GM18526 (cell line): ENCODE measurements around the gene CLSTN2.

Experiments
- POLR2A ChIP-seq: IDR thresholded peaks from 3 replicates; pipeline ENCODE4 v1.6.1; 2011; ENCODE audit not compliant: insufficient read length; ENCODE audit errors: extremely low read depth

The CLSTN2 gene

GRCh38 chr3:140185375-140185774 lies 250.4 kb downstream of the CLSTN2 start:
- no peak for TF ChIP-seq POLR2A

DNA sequence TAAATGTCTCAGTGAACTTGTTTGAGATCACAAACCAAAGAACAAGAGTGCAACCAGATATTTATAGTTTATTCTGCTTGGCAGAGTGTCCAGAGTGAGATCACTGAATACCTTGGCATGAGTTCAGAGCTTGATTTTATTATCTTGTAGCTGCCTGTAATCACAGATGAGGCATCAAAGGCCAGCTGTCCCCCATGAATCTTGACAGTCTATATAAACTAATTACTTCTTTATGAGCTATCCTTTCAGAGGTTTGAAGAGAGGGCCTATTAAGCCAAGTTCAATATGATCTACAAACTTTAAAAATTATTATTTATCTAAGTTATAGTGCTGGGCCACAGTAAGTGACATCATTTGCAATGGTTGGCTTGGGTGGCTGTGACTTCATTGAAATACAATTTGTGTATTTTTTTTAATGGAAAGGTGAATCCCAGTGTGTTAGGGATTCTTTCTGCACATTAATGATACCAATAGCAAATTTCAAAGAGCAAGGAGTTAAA lies 251.5 kb downstream of the CLSTN2 start:
- no peak for TF ChIP-seq POLR2A

- TF ChIP-seq POLR2A, result no peak
Measured at GRCh38 chr3:140187028-140187427, 252.0 kb downstream of the CLSTN2 start.

- no peak for TF ChIP-seq POLR2A
Measured at GRCh38 chr3:140187656-140188221, 252.8 kb downstream of the CLSTN2 start.

DNA sequence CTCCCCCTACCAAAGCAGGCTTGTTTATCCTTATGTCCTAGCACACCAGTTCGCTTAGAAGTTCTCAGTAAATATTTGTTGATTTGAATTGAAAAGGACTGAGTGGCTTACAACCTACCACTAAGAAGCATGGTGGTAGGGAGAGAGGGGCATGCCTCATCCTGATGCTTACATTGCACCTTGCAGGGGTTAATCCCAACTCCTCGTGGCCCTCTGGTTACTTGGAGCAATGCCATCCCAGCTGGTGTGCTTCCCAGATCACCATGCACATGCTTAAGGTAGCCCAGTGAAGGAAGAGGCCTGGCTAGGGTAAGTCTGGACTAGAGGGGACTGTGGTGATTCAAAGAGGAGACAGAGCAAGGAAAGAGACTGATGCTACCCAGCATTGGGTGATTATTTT lies 253.3 kb downstream of the CLSTN2 start:
- no peak for TF ChIP-seq POLR2A

- no peak for TF ChIP-seq POLR2A
Measured at GRCh38 chr3:140189267-140189666, 254.3 kb downstream of the CLSTN2 start.

GRCh38 chr3:140189976-140190375 lies 255.0 kb downstream of the CLSTN2 start:
- no peak for TF ChIP-seq POLR2A

GRCh38 chr3:140196970-140197369 lies 262.0 kb downstream of the CLSTN2 start:
- no peak for TF ChIP-seq POLR2A

DNA sequence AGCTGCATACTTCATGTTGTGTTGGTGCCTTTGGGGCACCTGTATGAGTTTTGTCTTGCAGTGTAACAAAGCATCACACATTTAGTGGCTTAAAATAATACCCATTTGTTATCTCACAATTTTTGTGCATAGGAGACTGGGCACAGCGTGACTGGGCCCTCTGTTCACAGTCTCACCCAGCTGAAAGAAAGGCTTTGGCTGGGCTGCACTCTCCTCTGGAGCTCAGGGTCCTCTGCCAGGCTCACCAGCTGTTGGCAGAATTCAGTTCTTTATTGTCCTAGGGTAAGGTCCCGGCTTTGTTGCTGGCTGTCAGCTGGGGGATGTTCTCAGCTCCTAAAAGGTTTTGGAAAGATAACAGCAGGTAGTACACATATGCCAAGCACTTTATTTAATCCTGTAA lies 263.3 kb downstream of the CLSTN2 start:
- TF ChIP-seq POLR2A, result no peak

DNA sequence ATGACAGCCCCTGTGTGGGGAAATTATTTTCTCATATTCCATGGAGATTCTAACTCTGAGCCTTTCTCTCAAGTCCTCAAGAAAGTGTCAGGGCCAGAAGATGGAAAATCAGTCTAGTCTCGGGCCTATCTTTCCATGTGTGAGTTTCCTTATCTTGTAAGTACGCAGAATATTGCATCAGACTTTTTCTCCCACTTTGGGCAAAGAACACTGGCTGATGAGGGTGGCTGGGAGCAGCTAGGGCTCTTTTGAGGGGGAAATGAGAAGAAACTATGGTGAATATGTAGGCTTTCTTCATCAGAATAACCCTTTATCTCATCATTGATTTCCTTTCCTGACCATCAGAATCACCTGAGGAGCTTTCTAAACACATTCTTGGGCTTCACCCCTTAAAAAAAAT lies 264.0 kb downstream of the CLSTN2 start:
- TF ChIP-seq POLR2A, result no peak

DNA sequence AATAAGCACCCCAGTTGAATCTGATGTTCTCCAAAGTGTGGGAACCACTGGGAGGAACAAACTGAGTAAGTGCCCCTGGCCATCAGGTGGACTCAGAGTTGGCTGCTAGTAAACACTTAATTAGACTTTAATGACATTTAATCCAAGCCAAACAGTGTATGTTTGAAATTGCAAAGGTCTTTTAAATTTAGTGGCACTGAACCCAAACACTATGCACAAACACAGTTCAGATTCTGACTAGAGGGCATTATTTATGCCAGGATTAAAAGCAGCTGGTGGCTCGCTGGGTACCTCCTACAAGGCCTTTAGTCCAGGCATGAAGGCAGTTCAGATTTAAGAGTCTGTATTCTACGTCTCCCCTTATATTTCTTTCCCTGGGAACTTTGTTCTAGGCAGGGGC lies 264.8 kb downstream of the CLSTN2 start:
- no peak for TF ChIP-seq POLR2A

DNA sequence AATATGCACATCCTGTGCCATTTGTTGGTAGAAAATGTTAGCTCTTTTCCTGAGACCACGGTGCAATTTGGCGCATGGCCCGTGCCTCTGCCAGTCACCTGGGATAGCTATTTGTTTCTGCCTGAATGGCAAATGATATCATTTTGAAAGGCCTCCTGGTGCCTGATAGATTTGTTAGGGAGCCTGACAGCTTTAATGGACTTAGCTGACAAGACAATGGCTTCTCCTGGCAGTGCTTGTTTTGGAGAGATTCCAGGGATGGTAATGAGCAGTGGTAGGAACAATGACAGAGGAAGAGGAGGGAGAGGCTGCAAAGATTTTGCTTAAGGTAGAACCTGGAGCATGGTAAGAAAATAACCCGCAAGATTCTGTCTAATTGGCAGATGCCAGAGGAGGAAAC lies 268.5 kb downstream of the CLSTN2 start:
- no peak for TF ChIP-seq POLR2A

DNA sequence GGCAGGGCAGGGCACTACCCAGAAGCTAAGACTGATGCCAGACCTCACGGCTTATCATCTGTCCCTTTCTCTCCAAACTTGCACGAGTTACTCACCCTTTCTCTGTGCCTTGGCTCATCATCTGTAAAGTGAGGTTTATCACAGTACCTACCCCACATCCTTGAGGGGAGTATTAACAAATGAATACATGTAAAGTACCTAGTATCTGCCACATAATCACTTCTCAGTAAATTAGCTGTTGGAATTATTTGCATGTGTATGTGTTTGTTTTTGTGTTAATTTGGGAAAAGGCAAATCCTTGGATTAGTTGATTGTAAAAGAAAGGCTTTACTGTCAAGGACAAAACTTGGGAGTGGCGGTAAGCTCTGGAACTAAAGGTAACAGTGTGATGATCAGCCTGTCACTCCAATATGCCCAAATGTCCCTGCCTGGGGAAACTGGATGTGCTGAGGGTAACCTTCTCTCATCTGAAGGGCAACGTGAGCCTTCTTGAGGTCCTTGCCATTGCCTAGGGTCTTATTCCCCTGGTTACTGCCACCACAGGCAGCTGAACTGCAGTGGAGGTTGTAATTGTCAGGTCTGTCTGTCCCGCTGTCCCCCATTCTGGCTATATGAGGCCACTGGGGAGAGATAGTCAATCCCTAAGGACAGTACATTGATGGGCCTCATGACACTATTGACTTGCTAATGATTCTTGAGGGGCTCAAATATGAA lies 269.4 kb downstream of the CLSTN2 start:
- TF ChIP-seq POLR2A, result no peak

GRCh38 chr3:140205598-140205997 lies 270.6 kb downstream of the CLSTN2 start:
- no peak for TF ChIP-seq POLR2A

DNA sequence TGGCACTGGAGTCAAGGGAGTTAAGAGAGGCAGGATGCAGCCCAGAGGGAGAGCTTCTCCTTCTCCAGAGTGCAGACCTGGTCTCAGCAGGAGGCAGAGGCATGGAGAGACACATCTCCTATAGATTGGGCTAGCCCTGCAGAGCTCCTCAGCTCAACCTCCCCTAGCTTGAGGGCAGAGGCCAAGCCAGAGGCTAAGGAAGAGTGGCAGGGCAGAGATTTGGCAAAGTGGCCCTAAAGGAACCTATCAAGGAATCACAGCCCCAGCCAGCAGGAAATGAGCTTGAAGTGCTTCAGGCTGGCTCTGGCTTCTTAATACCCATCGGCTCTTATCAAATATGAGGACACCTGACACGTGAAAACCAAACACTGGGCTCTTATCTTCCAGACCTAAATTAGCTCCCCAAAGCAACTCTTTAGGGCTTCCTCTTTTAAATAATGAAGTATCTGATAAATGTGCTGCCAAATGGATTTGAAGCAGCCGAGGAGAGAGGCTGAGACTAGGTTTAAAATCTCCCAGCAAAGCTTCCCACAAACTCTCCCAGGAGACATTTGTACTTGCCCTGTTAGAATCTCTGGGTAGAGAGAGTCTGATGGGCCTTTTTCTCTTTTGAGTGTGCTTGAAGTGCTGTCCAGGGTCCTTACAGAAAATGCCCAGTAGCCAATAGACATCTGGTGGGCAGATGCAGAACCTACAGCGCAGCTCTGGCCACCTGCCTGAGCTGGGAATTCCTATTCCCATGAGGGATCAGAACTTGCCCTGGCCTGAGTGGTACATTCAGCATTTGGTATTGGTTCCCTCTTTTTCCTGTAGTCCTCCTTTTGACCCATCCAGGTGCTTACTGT lies 271.4 kb downstream of the CLSTN2 start:
- TF ChIP-seq POLR2A, result no peak

- TF ChIP-seq POLR2A, result no peak
Measured at GRCh38 chr3:140207541-140207940, 272.6 kb downstream of the CLSTN2 start.
